Activated CD8-positive, alpha-beta memory T cell treated with anti-CD3 and anti-CD28 coated beads, Interleukin-2, amount 50 U/mL, for 1 hour (primary cell): ENCODE results near the gene LTC4S.
"Not testable (repeated sequence)": the region's sequence is repeated elsewhere in the genome, so short reads cannot be mapped to it uniquely, and the experiment has no call there.

Experiments used
- DNase-seq: peaks from one replicate; pipeline ENCODE4 v3.0.0-alpha.2; 2020; ENCODE audit errors: extremely low read depth

Gene LTC4S

DNA sequence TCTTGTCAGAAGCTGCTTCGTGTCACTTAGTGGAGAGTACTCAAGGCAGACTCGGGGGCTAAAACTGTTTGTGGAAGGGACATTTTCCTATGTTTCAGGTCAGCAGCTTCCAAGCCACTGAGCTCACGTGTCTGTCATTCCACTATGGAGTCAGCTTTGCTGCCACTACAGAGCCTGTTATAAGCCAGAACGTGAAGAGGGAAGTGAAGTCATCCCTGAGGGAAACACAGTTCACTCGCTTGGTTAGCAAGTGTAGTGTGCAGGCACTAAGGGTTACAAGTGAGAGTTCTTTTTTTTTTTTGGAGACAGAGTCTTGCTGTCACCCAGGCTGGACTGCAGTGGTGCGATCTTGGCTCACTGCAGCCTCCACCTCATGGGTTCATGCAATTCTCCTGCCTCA, 24.5 kb upstream of the LTC4S start:
- no peak for DNase-seq

GRCh38 chr5:179769796-179770195, 24.0 kb upstream of the LTC4S start:
- no peak for DNase-seq

- DNase-seq: no peak
Observed at GRCh38 chr5:179771311-179771895, 22.4 kb upstream of the LTC4S start.

- no peak for DNase-seq
Observed at GRCh38 chr5:179772351-179772750, 21.4 kb upstream of the LTC4S start.

- no peak for DNase-seq
Observed at GRCh38 chr5:179773686-179774040, 20.1 kb upstream of the LTC4S start.

DNA sequence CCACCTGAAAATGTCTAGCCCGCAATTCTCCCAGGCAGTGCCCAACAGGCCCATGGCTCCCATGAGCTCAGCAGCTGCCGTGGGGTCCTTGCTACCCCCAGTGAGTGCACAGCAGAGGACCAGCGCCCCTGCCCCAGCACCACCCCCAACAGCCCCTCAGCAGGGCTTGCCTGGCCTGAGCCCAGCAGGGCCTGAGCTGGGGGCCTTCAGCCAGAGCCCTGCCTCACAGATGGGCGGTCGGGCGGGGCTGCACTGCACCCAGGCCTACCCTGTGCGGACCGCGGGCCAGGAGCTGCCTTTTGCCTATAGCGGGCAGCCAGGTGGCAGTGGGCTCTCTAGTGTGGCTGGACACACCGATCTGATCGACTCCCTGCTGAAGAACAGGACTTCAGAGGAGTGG, 19.3 kb upstream of the LTC4S start:
- no peak for DNase-seq

DNA sequence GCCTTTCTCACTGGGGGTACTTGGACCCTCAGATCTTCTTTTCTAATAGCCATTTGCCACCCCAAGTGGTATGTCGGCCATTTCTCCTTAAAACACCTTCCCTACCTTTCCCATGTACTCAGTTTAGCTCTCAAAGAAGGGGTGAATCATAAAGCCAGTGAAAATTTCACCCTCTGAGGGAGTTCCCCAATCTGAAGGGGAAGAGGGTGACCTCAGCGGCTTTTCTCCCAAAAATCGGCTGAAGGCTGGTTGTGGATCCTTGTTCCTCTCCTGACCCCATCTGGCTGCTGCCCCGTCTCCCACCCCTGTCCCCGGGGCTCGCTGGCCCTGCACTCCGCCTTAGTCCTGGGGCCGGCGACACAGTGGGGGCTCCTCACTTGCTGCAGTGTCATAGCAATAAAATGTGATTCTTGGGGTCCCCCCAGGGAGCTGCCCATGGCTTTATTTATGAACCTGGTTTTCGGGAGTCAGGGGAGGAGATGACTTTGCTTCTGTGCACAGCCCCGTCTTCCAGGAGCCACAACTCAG, 17.3 kb upstream of the LTC4S start:
- no peak for DNase-seq

DNA sequence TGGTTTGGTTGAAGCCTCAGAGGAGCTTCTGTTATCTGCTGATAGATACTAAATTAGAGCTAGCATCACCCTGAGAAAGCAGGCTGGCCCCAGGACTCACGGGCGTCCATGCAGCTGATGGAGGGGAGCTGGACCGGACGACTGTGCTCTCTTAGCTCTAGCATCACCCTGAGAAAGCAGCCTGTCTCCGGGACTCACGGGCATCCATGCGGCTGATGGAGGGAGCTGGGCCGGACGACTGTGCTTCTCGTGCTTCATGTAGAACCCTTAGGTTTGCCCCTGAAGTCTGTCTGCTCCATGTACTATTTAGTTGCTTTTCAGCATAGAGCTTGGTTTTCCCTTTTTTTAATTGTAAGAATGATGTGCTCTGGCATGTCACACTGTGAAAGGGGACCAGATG, 16.3 kb upstream of the LTC4S start:
- DNase-seq: no peak

DNA sequence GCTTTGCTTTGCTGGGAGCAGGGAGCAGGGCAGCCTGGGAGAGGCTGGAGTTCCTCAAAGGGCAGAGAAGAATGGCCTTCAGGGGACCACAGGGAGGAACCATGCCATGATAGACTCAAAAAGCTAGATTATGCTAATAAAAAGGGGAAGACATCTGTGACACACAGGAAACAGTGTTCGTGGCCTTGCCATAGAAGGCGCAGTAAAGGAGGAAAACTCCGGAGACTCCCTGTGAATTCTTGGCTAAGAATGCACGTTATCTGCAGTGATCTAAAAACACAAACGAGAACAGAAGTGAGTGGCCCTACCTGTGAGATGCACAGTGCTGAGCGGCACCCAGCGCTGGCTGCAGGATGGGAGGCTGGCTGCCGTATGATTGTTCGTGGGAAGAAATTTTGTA, 15.9 kb upstream of the LTC4S start:
- DNase-seq: no peak

- no peak for DNase-seq
Observed at GRCh38 chr5:179778591-179778990, 15.2 kb upstream of the LTC4S start.

DNA sequence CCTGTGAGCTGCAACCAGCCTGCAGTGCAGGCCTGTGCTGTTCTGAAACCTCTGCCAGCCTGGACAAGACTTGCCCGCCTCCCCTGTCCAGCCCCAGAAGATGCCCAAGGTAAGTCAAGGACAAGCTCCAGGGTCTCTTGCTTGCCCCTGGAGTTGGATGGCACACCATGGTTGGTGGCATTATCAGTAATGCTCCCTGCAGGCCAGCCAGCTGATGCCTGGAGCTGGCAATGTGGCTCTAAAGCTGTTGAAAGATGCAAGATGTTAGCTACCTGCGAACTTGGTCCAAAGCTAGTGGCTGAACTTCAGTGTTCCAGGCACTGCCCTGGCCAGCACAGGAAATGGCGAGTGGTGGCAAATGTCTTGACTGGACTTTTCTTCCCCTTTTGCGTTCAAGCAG, 14.0 kb upstream of the LTC4S start:
- DNase-seq: no peak

GRCh38 chr5:179780362-179780761, 13.4 kb upstream of the LTC4S start:
- no peak for DNase-seq

DNA sequence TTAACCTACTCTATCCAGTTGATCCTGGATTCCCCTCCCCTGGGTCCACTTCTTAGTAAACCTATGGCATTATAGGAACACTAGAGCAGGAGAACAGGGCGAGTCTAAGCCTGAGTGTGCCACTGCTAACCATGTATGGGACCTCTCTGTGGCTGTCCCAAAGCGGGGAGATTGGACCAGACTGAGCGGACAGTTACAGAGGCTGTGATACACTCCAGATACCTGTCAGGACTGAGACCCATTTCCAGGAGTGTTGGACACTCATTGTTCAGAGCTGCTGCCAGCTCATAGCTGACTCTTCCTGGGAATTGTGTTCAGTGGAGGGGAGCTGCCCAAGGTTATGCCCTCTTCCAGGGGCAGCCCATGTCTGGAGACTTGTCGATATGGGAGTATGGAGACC, 11.9 kb upstream of the LTC4S start:
- no peak for DNase-seq

DNA sequence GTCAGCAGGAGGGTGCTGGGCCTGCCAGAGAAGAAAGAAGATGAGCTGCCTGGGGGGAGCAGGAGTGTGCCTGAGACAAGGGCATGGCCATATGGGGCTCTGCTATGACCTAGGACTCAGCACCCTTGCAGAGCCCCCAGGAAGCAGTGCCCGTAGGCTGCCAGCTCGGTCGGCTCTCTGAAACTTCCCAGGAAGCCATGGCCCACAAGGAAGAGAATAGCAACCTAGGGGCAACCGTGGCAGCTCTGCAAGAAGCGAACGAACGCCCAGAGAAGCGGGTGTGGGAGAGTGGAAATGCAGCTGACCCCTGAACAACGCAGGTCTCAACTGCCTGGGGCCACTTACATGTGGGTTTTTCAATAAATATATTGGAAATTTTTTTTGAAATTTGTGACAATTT, 10.7 kb upstream of the LTC4S start:
- no peak for DNase-seq

DNA sequence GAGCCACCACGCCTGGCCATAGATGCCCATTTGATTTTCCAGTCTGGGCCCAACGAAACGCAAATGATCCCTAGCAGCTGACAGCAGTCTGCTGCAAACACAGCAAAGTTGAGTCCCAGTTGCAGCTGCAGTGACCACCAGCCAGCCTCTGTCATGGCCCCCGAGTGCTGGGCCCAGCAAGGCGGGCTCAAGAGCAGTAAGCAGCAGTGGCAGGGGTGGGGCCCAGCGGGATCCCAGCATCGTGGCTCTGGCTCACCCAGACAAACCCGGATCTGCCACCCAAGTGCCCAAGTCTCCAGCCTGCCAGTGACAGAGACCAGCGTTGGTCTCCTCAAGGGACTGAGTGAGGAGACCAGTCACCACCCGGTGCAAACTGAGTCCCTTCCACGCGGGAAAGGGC, 6.9 kb upstream of the LTC4S start:
- no peak for DNase-seq

DNA sequence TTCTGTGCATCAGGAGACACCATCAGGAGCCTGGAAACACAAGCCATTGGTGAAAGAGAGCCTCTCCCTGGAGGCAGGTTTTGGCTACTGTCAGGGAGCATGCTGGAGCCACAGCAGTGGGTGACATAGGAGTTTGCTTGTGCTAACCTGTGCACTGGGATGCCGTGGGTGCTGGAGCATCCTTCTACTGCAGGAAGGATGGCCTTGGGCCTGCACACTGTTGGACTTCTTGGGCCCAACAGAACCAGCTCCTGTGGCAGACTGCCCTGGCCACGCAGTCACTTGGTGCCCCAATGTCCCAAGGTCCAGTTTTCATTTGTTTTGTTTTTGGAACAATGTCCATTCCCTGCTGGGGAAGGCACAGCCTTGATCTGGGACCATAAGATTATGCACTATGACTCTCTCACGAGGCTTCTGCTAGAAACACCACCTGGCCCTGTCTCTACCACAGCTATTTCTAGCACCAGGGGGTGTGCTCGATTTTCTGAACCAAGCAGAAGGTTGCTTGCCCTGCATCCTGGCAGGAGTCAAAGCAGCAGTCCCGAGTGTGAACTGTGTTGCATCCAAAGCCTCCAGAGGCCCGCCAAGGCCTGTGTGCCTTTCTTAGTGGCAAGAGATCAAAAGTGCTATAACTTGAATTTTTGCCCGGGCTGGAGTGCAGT, 5.5 kb upstream of the LTC4S start:
- no peak for DNase-seq

- DNase-seq: not testable (repeated sequence)
Observed at GRCh38 chr5:179789278-179789677, 4.5 kb upstream of the LTC4S start.

DNA sequence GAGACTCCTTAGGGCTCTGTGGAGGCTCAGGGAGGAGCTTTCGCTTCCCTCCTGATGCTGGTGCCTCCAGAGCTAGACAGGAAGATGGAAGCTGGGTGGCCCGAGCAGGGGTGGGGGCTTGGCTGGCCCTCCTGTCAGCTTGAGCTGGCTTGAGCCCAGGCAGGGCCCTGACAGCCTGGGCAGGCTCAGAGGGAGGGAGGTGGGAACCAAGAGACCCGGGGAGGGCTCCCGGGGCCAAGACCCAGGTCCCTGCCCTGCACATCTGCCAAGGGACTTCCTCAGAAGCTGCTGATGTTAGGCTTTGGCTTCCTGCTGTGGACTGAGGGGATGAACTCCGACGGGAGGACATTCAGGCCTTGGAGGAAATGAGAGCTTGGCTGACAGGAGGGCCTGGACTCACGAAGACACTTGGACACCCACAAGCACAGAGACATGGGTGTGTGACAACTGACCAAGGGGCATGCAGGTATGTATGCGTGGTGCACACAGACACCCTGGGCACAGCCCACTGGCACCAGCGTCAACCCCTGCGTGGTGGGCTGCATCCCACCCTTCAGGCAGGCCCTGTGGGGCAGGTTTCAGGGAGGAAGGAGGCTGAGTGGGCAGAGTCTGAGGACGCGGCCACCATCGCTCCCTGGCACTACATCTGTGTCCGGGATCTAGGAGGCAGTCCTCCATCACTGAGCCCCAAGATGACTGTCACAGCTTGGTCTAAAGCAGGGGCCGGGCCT, 1.7 kb upstream of the LTC4S start:
- no peak for DNase-seq

GRCh38 chr5:179792612-179793467, 946 bp upstream of the LTC4S start:
- DNase-seq: no peak

- DNase-seq: no peak
Observed at GRCh38 chr5:179794171-179794570, 385 bp downstream of the LTC4S start.

- DNase-seq: no peak
Observed at GRCh38 chr5:179794575-179794974, 789 bp downstream of the LTC4S start.
